Hematopoietic multipotent progenitor cell treated with erythropoietin and hydrocortisone succinate and interleukin-3 and kit ligand, for 15 days (in vitro differentiated cells): Measurements from ENCODE around the gene ANKRD53.
A peak's percentile ranks its signal among the peaks of the same experiment; 100 is the strongest.

Experiments used
- DNase-seq: peaks from one replicate; pipeline ENCODE4 v3.0.0-alpha.2; 2015; ENCODE audit warnings: low spot score

The ANKRD53 gene

GRCh38 chr2:70965506-70965905 is 12.9 kb upstream of the ANKRD53 start:
- no peak for DNase-seq

GRCh38 chr2:70966681-70967080 is 11.7 kb upstream of the ANKRD53 start:
- DNase-seq = no peak

GRCh38 chr2:70967189-70967588 is 11.2 kb upstream of the ANKRD53 start:
- DNase-seq = no peak

- DNase-seq = no peak
Measured at GRCh38 chr2:70974592-70974991, 3.8 kb upstream of the ANKRD53 start.

GRCh38 chr2:70975237-70975636 is 3.2 kb upstream of the ANKRD53 start:
- DNase-seq = no peak

- peak; percentile 43 for DNase-seq
Measured at GRCh38 chr2:70977605-70978205, 725 bp upstream of the ANKRD53 start.

GRCh38 chr2:70979180-70979488 is 704 bp downstream of the ANKRD53 start:
- no peak for DNase-seq

- DNase-seq = no peak
Measured at GRCh38 chr2:70979626-70980025, 1.2 kb downstream of the ANKRD53 start.

- DNase-seq = no peak
Measured at GRCh38 chr2:70981421-70981820, 3.0 kb downstream of the ANKRD53 start.

GRCh38 chr2:70981866-70982810 is 3.7 kb downstream of the ANKRD53 start:
- no peak for DNase-seq

- DNase-seq = no peak
Measured at GRCh38 chr2:70982971-70983370, 4.5 kb downstream of the ANKRD53 start.

GRCh38 chr2:70983506-70984227 is 5.2 kb downstream of the ANKRD53 start:
- no peak for DNase-seq

- no peak for DNase-seq
Measured at GRCh38 chr2:70984228-70984575, 5.8 kb downstream of the ANKRD53 start.

- peak; percentile 76 for DNase-seq
Measured at GRCh38 chr2:70984576-70985282, 6.3 kb downstream of the ANKRD53 start.

GRCh38 chr2:70985283-70985688 is 6.9 kb downstream of the ANKRD53 start:
- no peak for DNase-seq

- DNase-seq = no peak
Measured at GRCh38 chr2:70985956-70986355, 7.5 kb downstream of the ANKRD53 start.

GRCh38 chr2:70986499-70987189 is 8.2 kb downstream of the ANKRD53 start:
- DNase-seq = no peak

GRCh38 chr2:70987386-70987785 is 9.0 kb downstream of the ANKRD53 start:
- DNase-seq = no peak

- DNase-seq = no peak
Measured at GRCh38 chr2:70988151-70988550, 9.7 kb downstream of the ANKRD53 start.

GRCh38 chr2:70988726-70989648 is 10.6 kb downstream of the ANKRD53 start:
- no peak for DNase-seq

GRCh38 chr2:70990216-70990615 is 11.8 kb downstream of the ANKRD53 start:
- no peak for DNase-seq
